Stomach (tissue), 4 donors: Measurements from ENCODE around the gene SPG7.

Source experiments
- CTCF ChIP-seq, 7 experiments: fragments of 450-650 bp in 4 of 7; fragments of 200-600 bp in 3 of 7; sonication (generic) in 3 of 7; IDR thresholded peaks; one replicate each; pipeline ENCODE4 v1.5.1; 2016 to 2019; ENCODE audit warnings: antibody characterized with exemption in 7 of 7, control low read depth in 2 of 7, mild to moderate bottlenecking in 1 of 7
- POLR2A ChIP-seq, 4 donors: fragments of 450-650 bp; IDR thresholded peaks; one replicate each; pipeline ENCODE4 v1.6.1; 2016; ENCODE audit warnings: antibody characterized with exemption in 4 of 4, control low read depth in 2 of 4, mild to moderate bottlenecking in 1 of 4, moderate library complexity in 1 of 4

- TF ChIP-seq CTCF (IDR thresholded peaks at IDR 0.05) (no peak), POLR2A (IDR thresholded peaks at IDR 0.05) (no peak)
Observed at GRCh38 chr16:89458967-89459366, 49.2 kb upstream of the SPG7 start.
